NCI-H2196 treated with DMSO at 0.1 percent for 48 hours (cell line): Measurements from ENCODE around the gene FAM83F.
A peak's percentile ranks its signal among the peaks of the same experiment; 100 is the strongest.
"Not testable (repeated sequence)": the region's sequence is repeated elsewhere in the genome, so short reads cannot be mapped to it uniquely, and the experiment has no call there.

Experiments used
- DNase-seq: peaks from one replicate; lab custom pipeline; 2025; ENCODE audit not compliant: unreplicated experiment; lab: John Stamatoyannopoulos, UW

The FAM83F gene

DNA sequence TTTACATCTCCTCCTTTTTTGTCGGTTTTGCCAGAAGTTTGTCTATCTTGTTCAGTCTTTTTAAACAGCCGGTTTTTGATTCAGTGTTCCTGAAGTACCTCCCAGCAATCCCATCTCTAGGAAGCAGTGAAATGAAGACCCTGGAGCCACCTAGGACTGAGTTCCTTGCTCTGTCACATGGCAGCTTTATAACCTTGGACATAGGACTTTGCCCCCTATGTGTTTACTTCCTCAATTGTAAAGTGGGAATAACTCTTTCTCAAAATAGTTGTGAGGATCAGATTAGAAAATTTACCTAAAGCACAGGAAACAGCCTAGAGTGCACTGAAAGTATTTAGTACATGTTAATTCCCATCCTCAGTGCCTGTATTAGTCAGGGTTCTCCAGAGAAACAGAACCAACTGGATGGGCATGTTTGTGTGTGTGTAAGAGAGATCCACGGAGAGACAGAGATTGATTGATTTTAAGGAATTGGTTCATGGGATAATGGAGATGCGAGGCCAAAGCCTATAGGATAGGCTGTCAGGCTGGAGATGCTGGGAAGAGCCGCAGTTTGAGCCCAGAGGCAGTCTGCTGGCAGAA is 20.0 kb downstream of the FAM83F start:
- no peak for DNase-seq

DNA sequence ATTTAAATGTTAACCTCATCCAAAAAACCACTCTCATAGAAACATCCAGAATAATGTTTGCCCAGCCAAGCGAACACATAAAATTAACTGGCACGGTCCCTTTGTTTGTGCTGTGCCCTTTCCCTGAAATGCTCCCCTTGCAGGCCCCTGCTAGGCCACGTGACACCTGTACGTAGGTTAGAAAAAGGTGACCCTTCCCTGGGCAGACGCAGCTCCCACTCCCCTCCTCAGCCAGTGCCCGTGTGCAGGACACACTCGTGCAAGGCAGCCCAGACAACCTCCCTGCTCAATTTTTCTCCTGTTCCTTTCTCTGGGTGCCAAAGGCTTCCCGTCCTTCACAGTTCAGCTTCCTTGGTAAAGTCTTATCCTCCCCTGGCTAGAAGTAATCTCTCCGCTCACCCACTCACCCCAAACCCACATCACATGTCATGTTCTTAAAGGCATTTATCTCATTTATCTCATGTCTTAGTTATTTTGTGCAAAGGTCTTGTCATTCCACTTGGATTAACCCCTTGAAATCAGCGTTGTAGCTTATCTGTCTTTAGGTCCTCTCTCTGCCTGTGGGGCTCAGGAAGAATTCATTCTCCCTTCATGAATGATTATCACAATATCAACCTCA is 20.7 kb downstream of the FAM83F start:
- DNase-seq, result no peak

DNA sequence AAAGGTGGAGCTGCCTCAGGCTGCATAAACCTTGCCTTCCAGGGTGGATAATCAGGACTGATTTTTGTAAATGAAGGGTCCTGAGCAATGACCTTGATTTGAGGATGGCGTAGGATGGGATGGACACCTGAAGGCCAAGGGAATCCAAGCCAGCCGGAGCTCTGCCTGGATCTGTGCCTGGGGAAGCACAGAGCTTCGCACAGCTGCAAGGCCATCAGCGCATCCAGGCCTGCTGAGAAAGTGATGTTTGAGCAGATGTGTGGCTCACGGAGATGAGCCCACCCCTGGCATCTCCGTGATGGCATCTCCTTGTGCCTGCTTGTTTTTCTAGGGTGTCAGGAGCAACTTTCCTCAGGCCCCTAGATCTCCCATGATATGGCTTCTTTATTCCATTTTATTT is 23.3 kb downstream of the FAM83F start:
- DNase-seq, result no peak

DNA sequence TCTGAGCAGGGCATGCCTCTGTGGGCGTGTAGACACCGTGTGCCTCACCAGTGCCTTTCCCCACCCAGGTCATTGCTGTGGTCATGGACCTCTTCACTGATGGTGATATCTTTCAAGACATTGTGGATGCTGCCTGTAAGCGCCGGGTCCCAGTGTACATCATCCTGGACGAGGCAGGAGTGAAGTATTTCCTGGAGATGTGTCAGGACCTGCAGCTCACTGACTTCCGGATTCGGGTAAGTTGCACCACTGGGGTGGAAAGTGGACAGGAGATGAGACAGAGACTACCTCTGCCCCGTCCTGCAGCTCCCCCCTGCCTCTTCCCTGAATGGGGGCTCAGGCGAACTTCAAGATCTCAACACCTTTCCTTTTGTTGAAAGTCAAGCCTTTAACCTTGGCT is 24.3 kb downstream of the FAM83F start:
- DNase-seq, result no peak

DNA sequence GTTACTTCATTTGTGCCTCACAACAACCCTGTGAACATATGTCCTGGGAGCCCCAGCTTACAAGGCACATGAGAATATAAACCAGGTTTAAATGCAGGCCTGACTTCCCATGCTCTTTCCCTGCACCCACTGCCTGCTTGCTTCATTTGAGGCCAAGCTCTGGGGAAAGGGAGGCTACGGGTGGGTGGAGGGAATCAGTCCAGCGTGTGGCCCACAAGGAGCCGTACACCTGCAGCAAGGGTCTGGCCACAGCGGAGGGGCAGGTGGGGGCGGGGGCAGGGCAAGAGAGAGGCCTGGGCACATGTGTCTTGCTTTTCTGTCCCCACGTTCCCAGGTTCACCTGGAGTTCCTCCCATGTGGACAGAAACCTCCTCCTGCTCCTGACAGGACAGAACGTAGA is 26.2 kb downstream of the FAM83F start:
- no peak for DNase-seq

DNA sequence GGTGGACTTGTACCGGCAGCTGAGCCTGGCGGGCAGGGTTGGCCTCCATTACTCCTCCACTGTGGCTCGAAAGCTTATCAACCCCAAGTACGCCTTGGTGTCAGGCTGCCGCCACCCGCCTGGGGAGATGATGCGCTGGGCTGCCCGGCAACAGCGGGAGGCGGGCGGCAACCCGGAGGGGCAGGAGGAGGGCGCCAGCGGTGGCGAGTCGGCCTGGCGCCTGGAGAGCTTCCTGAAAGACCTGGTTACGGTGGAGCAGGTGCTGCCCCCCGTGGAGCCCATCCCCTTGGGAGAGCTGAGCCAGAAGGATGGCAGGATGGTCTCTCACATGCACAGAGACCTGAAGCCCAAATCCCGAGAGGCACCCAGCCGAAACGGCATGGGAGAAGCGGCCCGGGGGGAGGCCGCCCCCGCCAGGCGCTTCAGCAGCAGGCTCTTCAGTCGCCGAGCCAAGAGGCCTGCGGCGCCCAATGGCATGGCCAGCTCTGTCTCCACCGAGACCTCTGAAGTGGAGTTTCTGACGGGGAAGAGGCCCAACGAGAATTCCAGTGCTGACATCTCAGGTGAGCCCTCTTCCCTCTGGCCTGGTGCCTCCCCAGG is 26.7 kb downstream of the FAM83F start:
- DNase-seq, result no peak

DNA sequence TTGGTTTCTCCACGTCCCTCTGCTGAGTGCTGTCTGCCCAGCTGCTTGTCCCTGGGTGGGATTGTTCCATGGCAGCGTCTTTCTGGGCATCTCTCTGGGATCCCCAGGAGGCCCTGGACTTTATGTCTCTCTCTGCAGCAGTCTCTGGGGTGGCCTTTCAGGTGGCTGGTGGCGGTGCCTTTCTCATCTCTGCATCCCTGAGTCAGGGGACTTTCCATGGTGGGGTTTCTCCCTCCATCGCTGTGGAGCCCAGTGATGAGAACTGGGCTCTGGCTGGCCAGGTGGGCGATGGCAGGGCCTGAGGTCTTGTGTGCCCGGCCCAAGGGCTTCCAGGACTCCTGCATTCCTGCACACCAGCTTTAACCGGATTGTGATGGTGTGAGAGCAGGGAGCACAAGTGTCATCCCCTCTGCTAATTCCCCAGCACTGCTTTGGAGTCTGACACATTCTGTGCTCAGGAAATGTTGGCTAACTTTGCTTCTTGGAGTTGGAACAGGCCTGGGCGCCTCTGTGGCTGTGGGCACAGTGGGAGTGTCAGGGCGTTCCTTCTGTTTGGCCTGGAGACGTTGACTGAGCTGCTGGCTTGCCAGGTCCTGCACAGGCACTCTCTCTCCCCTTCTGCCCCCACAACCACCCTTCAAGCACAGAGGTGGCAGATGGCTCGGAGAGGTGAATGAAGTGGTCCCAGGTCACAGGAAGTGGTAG is 27.9 kb downstream of the FAM83F start:
- no peak for DNase-seq

DNA sequence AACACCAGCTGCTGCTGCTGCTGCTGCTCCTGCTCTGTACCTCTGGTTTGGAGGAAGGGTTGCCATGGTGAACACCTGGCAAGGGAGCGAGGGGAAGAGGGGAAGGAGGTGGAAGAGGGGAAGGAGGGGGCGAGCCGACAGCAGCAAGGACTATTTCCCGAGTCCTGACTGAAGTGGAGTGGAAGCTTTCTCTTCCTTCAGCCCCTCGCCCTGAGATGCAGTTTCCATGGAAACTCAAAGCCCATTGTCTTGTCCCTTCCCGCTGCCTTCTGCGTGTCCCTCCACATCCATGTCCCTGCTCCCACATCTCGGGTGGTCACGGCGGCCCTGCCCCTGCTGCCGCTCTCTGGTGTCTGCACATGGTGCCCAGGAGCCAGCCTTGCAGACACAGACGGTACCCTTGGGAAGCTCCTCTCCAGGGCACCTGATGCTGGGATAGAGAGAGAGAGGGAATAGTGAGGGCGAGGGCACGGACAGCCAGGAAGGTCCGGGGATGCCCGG is 28.6 kb downstream of the FAM83F start:
- no peak for DNase-seq

DNA sequence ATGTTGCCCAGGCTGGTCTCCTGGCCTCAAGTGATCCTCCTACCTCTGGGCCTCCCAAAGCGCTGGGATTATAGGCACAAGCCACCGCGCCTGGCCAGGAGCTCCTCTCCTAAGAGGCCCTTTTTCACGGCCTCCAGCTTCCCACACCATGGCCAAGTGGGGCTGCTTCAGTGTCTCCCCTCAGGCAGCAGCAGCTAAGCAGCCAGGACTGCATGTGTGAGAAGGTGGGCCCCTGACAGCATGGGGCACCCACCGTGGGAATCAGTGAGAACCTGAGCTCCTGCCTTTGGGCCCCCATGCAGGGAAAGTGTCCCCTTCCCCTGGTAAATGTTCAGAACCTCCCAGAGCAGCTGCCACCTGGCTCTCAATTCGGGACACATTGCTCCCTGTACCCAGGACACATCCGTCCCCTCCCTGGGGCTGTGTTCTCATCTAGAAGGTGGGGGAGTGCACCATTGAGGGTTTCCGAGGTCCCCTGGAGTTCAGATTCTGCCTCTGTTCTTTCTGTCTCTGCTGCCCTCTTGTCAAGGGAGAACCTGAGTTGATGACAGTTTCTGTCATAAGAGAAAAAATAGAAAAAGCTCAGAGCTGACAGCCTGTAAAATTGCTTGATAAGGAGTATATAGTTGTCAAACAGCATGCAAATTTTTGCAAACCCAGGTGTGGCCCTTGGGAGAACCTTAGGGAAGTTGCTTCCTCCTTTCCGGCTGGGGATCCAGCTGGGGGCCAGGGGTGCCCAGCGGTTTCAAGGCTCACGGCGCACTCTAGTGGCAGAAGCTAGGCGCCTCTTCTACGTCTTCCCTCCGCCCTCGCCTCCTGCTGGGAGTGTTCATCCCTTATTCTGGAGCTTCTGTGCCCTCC is 29.7 kb downstream of the FAM83F start:
- DNase-seq, result peak; percentile 74

DNA sequence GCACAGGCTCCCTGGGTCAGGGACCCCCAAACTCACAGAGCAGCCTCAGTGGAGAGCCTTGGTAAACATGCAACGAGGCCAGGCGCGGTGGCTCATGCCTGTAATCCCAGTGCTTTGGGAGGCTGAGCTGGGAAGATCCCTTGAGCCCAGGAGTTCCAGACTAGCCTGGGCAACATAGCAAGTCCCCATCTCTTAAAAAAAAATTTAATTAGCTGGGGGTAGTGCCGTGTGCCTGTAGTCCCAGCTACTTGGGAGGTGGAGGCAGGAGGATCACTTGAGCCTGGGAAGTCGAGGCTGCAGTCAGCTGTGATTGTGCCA is 30.3 kb downstream of the FAM83F start:
- not testable (repeated sequence) for DNase-seq

DNA sequence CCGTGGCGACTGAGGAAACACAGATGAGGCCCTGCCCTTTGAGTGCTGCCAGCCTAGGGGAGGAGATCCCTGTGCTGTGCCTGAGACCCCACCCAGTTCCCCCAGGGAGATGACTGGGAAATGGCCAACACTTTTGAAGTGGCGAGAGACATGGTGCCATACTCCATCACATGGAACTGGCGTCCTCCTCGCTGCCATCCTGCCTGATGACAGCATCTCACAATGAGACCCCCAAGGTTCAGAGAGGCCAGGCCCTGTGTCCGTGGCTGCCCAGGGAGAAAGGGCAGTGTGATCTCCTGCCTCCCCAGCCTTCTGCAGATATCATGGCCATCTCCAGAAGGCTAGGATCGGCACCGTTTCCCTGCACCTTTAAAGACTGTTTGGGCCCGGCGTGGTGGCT is 31.1 kb downstream of the FAM83F start:
- no peak for DNase-seq

DNA sequence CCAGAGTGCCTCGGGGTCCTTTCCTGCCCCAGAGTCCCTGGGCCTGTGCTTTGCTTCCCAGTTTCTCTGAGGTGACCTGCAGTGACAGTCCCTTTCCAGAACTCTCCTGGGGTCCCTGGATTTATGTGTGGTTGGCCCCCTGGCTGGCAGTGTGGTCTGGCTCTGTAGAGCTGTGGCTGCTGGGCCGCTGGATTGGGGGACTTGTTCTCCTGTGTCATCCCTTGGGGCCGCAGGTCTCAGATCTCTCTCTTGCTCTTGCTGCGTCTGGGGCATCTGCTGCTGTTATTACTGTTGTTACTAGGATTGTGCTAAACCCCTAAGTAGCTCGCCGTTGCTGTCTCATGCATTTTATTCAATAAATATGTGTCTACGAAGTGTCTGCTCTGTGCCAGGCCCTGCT is 31.9 kb downstream of the FAM83F start:
- no peak for DNase-seq

DNA sequence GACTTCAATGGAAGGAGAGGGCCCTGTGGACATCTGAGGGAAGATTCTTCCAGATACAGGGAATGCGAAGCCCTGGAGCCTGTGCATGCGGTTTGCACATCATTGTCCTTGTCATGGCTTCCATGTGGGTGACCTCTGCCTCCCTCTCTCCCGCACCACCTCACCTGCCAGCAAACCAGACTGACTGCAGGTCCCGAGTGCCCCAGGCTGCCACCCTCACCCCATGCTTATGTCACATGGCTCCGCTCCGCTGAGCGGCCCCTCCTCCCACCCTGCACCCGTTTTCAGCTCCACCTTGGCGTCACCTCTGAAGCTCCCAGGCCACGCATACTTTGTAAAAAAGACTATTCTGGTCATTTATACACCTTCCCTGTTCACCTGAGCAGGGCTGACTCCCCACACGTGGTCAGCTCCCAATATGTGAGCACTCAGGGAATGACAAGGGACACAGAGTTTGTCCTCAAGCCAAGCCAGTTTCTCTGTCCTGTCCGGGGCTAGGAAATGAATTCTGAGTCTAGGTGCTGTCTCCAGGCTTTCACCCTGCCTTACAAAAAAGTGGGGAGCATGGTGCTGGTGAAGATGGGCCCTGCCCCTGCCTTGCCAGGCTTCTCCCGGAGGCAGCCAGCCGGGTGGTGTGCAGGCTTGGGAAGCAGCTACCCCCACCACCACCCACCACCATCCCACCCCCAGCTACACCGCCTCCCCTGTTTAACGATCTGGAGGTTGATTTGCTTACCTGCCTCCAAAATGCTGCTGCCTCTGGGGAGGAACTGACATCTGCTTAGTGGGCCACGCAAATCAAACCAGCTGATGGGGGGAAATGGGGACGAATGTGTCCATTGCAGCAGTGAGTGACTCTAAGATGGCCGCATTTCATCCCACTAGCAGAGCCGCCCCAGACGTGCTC is 32.7 kb downstream of the FAM83F start:
- no peak for DNase-seq

DNA sequence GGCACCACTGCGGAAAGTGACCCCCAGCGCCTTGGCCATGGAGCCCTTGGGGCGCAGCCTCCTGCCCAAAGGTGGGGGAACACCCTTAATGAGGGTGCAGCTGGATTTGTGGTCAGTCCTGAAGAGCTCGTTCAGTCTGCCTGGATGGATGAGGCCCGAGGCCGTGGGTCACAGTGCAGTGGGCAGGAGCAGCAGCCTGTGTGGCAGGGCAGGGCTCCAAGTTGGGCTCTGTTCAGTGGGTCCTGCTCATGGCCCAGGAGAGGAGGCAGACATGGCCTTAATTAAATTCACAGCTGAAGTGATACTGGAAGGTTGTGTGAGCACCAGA is 33.3 kb downstream of the FAM83F start:
- DNase-seq, result no peak

DNA sequence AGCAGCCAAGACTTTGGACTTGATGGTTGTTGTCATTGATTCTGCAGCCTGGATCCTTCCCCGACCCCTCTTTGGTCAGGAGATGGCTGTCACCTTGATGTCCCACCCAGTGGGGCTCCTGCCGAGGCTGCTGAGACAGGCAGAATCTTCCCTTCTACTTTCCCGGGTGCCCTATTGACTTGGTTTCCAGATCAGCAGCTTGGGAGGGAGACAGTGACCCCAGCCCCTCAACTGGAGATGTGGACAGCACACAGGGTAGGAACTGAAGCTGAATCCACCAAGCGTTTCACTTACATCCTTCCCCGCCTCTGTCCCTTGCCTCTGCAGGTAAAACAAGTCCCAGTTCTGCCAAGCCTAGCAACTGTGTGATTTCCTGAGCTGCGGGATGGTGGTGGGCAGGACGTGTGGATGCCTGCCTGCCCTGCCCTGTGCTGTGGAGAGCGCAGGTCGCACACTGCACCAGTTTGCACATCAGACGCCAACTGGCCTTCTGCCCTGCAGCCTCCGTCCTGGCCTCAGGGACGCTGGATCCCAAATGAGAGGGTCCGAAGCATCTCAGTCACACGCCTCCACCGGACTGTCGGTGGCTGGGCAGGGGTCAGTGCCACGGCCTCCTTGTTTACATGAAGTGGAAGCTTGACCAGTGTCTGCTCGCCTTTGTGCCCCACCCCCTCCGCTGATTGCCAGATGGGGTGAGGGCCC is 34.6 kb downstream of the FAM83F start:
- DNase-seq, result no peak

DNA sequence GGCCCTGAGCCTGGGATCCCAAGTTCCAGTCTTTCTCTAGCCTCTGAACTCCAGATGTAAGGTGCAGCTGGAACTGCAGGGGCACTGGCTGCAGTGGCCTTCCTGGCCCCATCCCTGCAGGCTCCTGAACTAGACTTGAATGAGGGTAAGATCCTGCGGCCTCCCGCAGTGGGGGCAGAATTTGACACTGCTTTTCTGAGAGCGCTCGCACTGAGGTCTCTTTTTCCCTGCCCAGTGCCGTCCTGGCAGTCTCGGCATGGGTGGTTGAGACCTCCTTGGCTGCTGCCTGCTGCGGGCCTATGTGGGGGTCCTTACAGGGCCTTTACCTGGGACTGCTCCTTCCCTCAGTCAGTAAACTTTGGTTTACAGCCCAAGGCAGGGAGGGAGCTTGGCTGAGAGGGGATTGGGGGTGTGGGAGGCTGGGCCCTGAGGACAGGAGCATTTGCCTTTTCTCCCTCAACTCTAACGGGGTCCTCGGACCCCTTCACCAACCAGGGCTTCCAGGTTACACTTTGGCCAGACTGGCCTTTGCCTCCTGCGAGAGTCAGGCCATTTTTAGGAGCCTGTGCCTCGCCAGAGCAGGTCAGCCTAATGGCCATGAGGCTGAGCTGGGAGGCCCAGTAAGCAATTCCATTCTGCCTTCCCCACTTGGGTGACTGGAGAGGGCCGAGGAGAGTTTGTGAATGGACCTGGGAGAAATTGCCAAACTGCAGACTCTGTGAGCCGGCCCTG is 35.4 kb downstream of the FAM83F start:
- DNase-seq, result no peak

DNA sequence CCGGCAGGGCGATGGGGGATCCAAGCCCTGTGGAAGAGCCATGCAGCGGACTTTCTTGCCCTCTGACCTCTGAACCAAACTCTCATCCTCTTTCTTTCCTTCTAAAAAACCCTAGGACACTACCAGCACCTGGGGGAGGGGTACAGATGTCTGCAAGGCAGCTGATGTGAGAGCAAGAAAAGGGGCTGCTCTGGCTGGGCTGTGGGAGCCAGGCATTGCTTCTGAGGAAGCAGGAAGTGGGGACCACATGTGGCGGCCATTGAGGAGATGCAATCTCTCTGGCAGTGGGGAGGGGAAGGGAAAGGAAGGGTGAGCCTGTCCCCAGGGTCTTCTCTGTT is 36.0 kb downstream of the FAM83F start:
- no peak for DNase-seq

DNA sequence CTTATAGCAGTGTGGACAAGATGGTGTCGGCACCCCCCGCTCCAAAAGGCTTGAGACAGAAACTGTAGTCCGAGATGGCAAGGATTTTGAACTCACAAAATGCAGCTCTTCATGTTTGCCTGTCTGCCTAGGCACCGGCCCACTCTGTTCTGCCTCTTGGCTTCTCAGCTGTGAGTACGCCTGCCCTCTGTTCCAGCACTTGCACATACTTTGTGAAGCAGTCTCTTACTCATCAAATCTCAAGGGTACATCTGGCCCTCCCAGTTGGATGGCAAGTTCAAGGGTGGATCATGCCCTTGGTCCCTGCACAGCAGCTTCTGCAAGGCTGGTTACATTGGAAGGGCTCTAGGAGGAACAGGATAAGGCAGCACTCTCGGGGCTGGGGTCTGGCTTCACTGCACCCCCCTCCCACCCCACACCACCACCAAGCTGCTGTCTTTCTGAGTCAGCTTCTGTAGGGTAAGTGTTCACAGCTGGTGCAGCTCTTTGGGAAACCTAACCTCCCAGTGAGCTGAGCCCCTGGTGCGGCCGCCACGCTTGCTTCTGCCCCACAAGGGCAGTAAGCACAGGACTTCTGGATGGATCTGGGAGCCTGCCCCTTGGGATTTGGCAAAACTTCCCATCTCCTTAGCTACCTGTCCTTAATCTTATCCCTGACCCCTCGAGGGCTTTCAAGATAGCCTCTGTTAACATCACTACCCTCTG is 37.2 kb downstream of the FAM83F start:
- DNase-seq, result no peak
